Mononuclear cell (primary cell): ENCODE data around the gene TNFSF10. TPM values are rescaled to one million over a fixed set of nuclear protein-coding genes. Genes with fewer than 3 reads are reported as not detected.
"Not testable (repeated sequence)": the region's sequence is repeated elsewhere in the genome, so short reads cannot be mapped to it uniquely, and the experiment has no call there.

Experiments used
- H3K27me3 ChIP-seq: 2 replicates; pipeline ENCODE4 v1.6.0; 2011; ENCODE audit warnings: low read length, control low read depth; ENCODE audit not compliant: insufficient read depth
- H3K4me1 ChIP-seq: 2 replicates; pipeline ENCODE4 v1.5.1; 2011; ENCODE audit warnings: mild to moderate bottlenecking, low read length, control low read depth; ENCODE audit not compliant: insufficient read depth
- H3K4me3 ChIP-seq: 2 replicates; pipeline ENCODE4 v1.5.1; 2011; ENCODE audit warnings: mild to moderate bottlenecking, low read length, moderate library complexity
- H3K9me3 ChIP-seq: 2 replicates; pipeline ENCODE4 v1.5.1; 2011; ENCODE audit warnings: low read depth, mild to moderate bottlenecking, control low read depth, low read length
- total RNA-seq: library from RNA; depleted of rRNA; stranded (reverse); fragments of >200 nt; gene quantifications from one replicate; pipeline ENCODE4 v1.2.3, GENCODE V29; 2012

TNFSF10 gene
- total RNA-seq, 1 donor = 20.6 TPM

DNA sequence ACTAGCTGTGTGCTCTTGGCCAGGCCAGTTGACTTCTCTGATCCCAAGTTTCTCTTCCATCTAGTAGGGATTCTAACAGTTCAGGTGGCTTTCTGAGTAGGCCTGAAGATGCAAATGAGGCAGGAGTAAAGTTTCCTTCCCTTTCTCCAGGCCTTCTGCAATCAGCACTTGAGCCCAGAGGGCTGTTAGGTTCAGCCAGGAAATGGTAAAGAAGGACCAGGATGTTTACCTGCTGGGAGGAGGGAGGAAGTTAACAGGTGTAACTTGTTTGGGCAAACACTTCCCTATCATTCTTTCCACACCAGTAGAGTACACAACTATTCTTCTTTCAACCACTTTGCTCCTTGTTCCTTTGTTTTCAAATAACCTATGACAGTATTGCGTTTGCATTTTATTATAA is 13.3 kb upstream of the TNFSF10 start:
- peaks cover 35% of the 10 kb centered on the region for H3K4me1 ChIP-seq
- no peak overlapping the region for H3K4me3 ChIP-seq
- H3K27me3 ChIP-seq = no peaks in the 10 kb centered on the region
- H3K9me3 ChIP-seq = no peaks in the 10 kb centered on the region

DNA sequence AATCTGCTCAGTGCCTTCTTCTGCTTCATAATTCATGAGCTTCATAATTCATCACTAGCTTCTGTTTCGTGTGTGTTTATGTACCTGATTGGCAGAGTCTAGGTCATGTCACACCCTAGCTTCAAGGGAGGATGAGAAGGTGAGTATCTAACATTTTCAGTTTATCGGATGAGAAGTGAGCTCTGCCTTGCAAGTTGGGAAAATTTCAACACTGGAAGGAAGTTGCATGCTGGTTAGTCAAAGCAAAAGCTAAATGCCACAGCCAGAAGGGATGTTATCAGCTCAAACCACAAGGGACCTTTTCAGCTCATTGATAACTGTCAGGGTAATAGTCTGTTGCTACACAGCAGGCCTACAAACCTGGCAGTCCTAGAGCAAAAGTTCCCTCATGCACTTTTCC is 7.3 kb upstream of the TNFSF10 start:
- no peaks in the 10 kb centered on the region for H3K9me3 ChIP-seq
- H3K4me1 ChIP-seq = peaks cover 18% of the 10 kb centered on the region
- no peaks in the 10 kb centered on the region for H3K27me3 ChIP-seq
- no peak overlapping the region for H3K4me3 ChIP-seq

DNA sequence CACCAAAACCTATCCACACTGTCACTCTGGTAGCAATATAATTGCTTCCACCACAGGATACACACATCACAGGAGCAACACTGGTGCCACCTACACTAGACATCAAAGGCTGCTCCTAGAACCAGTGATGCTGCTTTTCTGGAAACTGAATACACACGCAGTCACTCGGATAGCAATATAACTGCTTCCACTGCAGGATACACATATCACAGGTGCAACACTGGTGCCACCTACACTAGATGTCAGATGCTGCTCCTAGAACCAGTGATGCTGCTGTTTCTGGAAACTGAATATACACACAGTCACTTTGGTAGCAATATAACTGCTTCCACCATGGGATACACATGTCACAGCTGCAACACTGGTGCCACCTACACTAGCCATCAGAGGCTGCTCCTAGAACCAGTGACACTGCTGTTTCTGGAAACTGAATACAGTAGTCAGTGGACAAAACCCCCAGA is 6.9 kb upstream of the TNFSF10 start:
- H3K4me3 ChIP-seq = no peak overlapping the region
- no peaks in the 10 kb centered on the region for H3K27me3 ChIP-seq
- no peaks in the 10 kb centered on the region for H3K9me3 ChIP-seq
- peaks cover 18% of the 10 kb centered on the region for H3K4me1 ChIP-seq

DNA sequence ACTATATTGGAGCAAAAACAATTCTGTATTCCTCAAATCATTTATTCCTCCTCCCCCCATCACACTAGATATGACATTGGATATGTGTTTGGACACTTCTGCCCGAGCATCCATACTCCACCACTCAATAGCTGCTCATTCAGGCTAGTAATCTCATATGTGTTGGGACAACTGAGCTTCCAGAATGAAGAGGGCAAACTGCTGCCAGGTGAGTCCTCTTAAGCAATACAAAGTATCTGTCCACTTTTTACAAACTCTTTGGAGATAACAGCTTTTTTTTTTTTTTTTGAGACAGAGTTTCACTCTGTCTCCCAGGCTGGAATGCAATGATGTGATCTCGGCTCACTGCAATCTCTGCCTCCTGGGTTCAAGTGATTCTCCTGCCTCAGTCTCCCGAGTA is 5.4 kb upstream of the TNFSF10 start:
- H3K27me3 ChIP-seq = no peaks in the 10 kb centered on the region
- no peaks in the 10 kb centered on the region for H3K9me3 ChIP-seq
- no peak overlapping the region for H3K4me3 ChIP-seq
- peaks cover 29% of the 10 kb centered on the region for H3K4me1 ChIP-seq

DNA sequence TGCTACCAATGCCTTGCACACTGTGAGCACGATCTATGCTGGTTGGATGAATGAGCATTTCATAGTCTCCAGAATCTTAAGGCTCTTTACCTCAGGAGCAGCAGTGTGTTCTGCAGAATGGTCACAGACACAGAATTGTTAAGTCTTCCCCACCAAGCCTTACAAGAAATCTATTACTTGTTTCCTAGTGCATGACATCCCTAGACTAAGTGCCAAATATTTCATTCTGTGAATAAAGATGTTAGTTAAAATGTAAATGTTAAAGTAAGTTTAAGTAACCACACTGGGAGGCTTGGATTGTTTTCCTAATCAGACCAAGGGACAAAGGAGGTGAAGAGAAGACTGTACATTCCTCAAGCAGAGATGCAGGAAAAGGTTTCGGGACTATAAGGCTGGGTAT is 4.1 kb upstream of the TNFSF10 start:
- Histone ChIP-seq H3K9me3 (no peaks in the 10 kb centered on the region), H3K27me3 (no peaks in the 10 kb centered on the region), H3K4me3 (no peak overlapping the region), H3K4me1 (peaks cover 33% of the 10 kb centered on the region)

DNA sequence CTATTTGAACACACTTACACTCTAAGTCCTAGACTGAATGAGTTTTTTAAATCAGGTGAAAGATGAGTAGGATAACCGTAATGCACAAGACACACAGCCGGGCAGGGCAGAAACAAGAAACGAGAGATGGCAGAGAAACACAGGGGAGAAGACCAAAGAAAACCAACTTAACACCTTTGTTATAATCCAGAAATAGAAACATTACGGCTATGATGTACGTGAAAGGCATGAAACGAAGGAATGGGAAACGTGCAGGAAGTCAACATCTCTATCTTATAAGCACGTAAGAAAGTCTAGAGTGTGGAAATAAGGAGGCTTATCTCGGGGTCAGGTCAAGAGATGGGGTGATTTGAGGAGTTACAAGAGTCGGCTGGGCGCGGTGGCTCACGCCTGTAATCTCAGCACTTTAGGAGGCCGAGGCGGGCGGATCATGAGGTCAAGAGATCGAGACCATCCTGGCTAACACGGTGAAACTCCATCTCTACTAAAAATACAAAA is 1.9 kb upstream of the TNFSF10 start:
- peaks cover 26% of the 10 kb centered on the region for H3K4me1 ChIP-seq
- no peaks in the 10 kb centered on the region for H3K9me3 ChIP-seq
- H3K27me3 ChIP-seq = no peaks in the 10 kb centered on the region
- H3K4me3 ChIP-seq = no peak overlapping the region

DNA sequence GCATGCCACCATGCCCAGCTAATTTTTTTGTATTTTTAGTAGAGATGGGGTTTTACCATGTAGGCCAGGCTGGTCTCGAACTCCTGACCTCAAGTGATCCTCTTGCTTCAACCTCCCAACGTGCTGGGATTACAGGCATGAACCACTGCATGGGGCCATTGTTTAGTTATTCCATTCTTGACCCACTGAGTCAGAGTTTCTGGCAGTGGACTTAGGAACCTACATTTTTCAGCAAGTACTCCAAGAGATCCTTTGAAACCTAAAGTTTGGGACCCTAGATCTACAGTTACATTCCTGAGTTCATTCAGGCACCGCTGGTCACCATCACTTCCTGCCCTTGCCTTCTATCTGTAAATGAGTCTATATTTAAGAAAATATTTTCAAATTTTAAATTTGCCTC is 1.4 kb upstream of the TNFSF10 start:
- peaks cover 26% of the 10 kb centered on the region for H3K4me1 ChIP-seq
- H3K9me3 ChIP-seq = no peaks in the 10 kb centered on the region
- H3K27me3 ChIP-seq = no peaks in the 10 kb centered on the region
- H3K4me3 ChIP-seq = no peak overlapping the region

DNA sequence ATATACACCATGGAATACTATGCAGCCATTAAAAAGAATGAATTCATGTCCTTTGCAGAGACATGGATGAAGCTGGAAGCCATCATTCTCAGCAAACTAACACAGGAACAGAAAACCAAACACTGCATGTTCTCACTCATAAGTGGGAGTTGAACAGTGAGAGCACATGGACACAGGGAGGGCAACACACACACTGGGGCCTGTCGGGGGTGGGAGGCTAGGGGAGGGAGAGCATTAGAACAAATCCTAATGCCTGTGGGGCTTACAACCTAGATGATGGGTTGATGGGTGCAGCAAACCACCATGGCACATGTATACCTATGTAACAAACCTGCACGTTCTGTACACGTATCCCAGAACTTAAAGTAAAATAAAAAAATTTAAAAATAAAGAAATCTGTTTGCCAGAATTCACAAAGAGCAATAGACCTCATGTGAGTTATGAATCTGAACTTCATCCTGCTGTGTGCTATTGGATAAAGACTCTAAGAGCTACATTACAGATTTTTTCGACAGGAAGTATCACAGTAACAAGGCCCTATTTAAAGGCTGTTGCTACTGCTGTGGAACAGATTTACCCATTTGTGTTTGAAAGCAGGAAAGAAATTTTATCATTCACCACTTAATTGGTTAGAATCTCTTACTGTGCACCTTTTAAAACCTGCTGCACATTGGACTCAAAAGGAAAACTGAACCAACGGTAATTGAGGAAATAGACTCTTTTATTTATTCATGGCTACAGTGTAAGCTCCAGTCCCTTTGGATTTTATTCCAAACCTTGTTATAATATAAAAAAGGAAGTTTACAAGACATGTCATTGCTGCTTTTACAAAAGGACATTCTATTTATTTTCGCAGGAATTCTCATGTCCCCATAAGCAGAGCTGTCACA is 1.1 kb downstream of the TNFSF10 start:
- Histone ChIP-seq H3K4me1 (peaks cover 47% of the 10 kb centered on the region), H3K4me3 (peak overlapping the region; percentile 79)
- H3K9me3 ChIP-seq, H3K27me3 ChIP-seq: not testable (repeated sequence)

DNA sequence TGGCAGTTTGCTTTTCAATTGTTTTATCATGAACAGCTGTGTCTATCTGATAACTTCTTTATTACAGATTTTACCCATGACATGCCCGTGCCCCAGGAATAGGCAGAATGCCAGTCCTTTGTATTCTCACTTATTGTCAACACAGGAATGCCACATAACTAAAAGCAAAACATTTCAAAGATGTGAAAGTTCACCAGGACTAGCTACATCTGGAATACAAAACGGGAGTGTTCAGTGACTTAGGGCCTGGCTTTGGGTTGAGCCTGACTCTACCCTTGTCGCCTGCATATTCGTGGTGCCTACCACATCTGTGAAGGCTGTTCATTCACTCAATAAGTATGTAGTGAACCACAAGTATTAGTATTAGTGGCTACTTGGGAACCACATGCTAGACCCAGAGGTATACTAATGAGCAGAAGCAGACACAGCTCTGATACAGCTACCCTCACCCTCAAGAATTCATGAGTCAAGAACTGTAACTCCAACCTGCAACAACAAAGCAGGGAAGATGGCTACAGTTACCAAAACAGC is 2.9 kb downstream of the TNFSF10 start:
- Histone ChIP-seq H3K9me3 (no peaks in the 10 kb centered on the region), H3K27me3 (no peaks in the 10 kb centered on the region), H3K4me3 (peak overlapping the region; percentile 79), H3K4me1 (peaks cover 64% of the 10 kb centered on the region)

DNA sequence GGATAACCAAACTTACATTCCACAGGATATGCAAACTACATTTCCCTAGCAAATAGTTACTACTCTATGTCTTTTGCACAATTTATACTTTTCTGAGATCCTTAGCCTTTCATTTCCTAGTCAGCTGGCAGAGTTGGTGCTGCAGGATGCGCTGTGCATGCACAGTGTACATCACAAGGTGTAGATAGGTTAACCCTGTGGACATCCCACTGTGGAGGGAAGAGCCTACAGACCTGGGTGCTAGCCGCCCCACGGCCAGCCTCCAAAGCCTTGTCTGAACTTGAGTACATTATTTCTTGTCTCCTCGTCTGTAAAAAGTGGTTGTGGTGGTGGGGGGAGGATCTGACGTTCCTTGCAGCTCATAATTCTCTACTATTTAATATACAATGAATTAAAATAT is 3.5 kb downstream of the TNFSF10 start:
- H3K27me3 ChIP-seq = no peaks in the 10 kb centered on the region
- H3K4me3 ChIP-seq = peak overlapping the region; percentile 79
- H3K9me3 ChIP-seq = no peaks in the 10 kb centered on the region
- H3K4me1 ChIP-seq = peaks cover 69% of the 10 kb centered on the region

DNA sequence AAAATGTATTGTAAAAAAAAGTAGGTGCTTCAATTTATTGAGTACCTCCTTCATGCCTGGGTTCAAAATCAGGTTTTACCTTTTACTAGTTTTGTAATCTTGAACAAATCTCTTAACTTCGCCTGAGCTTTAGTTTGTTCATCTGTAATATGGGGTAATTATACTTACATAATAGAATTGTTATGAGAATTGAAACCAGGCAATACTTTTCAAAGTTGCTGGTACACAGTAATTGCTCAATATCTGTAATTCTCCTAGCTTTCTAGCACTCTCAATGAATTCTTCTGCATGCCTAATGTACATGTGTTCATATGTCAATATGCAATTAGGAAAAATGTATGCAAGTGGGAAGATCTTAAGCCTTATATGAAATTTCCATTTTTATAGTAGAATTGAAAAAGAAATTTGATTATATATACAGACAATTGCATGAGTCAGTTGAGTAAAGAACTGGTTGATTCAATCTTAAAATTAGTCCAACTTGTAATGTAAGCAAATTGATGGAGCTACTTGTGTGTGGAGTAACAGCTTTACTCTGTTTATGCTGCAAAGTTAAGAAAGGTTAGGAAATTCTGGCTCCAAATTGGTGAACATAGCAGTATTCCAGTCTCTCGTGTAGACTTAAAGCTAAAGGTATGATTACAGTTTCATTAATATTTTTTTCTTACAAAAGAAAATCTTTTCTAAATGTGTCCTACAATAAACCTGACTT is 4.1 kb downstream of the TNFSF10 start:
- Histone ChIP-seq H3K4me3 (peak overlapping the region; percentile 79), H3K27me3 (no peaks in the 10 kb centered on the region), H3K4me1 (peaks cover 69% of the 10 kb centered on the region)

DNA sequence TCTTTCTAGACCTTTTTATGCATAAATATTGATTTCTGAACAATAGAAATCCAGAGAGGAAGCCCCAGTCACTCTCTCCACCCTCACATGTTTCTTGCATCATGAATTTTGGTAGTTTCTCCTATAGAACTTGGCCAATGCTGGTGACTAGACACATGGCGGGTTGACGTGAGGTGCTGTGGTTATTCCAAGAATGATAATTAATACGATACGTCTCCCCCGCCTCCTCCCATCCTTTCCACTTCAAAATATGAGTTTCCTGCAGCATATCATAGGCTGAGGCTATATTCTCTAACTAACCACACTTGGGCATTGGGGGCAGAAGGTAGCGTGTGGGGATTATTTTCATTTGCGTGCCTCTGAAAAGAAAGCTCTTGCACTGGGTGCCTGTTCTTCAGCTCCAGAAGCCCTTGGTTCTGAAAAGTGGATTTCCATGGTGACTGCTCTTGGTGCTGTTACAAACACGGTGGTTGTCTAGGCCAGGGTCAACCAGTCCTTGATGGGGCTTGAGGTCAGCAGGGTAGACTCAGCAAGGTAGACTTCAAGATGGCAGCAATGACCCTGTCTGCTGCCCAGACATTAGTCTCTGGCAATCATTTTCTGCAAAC is 5.3 kb downstream of the TNFSF10 start:
- Histone ChIP-seq H3K4me1 (peaks cover 73% of the 10 kb centered on the region), H3K4me3 (no peak overlapping the region)

More for the DNA sequence above, 4.1 kb downstream of the TNFSF10 start:
- H3K9me3 ChIP-seq = no peaks in the 10 kb centered on the region

DNA sequence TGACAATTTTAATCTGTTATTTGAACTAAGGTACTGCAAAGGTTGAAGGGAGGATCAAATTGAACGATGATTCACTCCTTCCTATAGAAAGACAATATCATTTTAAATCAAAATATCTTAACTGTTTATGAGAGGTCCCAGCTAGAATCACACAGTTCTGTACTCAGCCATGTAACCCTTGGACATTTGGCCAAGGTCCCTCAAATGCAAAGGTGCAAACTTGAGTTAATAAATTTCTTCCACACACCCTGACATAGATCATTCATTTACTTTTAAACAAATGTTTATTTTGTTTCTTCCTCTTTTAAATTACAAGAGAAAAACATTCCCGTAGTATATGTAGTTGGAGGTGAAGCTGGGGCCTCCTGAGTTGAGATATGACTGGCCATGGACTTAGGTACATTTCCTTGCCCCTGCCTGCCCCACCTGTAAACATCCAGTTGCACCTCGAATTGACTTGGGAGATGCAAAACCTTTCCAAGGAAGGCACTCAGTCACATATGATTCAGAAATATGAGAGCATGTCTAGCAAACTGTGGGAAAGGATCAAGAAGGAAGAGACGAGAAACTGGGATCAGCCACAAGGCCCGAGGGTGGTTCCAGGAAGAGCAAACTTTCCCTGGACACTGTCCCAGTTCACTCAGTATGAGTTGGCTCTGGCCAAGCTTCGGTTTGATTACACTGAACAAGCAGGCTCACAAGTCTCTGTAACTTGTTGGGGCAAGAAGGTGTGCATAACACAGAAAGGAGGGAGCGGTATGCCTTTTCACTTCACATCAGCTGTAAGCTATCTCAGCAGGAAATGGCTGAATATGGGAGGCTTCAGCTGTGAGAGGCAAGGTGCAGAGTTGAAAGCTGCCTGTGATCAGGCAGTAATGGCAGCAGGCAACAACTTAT is 6.7 kb downstream of the TNFSF10 start:
- Histone ChIP-seq H3K27me3 (no peaks in the 10 kb centered on the region), H3K9me3 (no peaks in the 10 kb centered on the region), H3K4me3 (no peak overlapping the region), H3K4me1 (peaks cover 87% of the 10 kb centered on the region)

More for the DNA sequence above, 5.3 kb downstream of the TNFSF10 start:
- Histone ChIP-seq H3K27me3 (no peaks in the 10 kb centered on the region), H3K9me3 (no peaks in the 10 kb centered on the region)
